Measurements from ENCODE around the gene EEA1.

GRCh38 chr12:92759634-92760268 lies 169.3 kb downstream of the EEA1 start:
- TF ChIP-seq REST (IDR thresholded peaks at IDR 0.05; ENCODE audit: insufficient read depth in 1 of 2, low read depth in 2 of 2, low read length in 2 of 2) (no peak), TAF1 (IDR thresholded peaks at IDR 0.05; ENCODE audit: borderline replicate concordance, insufficient read depth, low read length) (no peak), POLR2AphosphoS5 (IDR thresholded peaks at IDR 0.05; ENCODE audit: low read depth, low read length) (no peak), SIN3A (IDR thresholded peaks at IDR 0.05; ENCODE audit: borderline replicate concordance, insufficient read depth, low read length) (no peak), FOXP2 (optimal IDR thresholded peaks at IDR 0.05; ENCODE audit: borderline replicate concordance, extremely low read depth, extremely low read length, insufficient read depth) (no peak)
